ENCODE measurements around the gene PTPRCAP.

The PTPRCAP gene

GRCh38 chr11:67393990-67394389 lies 43.5 kb downstream of the PTPRCAP start:
- H3K27ac Mint-ChIP-seq, result peak overlapping the region in 1 of 2 donors; percentile 38
- H3K36me3 Mint-ChIP-seq (ENCODE audit: insufficient read depth), result peaks cover 44% of the 10 kb centered on the region
- H3K27me3 Mint-ChIP-seq, result no peaks in the 10 kb centered on the region
- H3K9me3 Mint-ChIP-seq, result no peaks in the 10 kb centered on the region
- peaks cover 42 to 47% of the 10 kb centered on the region in 2 donors for H3K4me1 Mint-ChIP-seq (ENCODE audit: low read depth in 2 of 2)
- H3K4me3 Mint-ChIP-seq, result peak overlapping the region; percentile 65 to 87
- no peak for ATAC-seq (replicated peaks)
- DNase-seq, result no peak

- DNase-seq (no peak), ATAC-seq (replicated peaks) (no peak)
- peak overlapping the region; percentile 65 to 87 for H3K4me3 Mint-ChIP-seq
- H3K27me3 Mint-ChIP-seq, result no peaks in the 10 kb centered on the region
- peaks cover 42 to 48% of the 10 kb centered on the region in 2 donors for H3K4me1 Mint-ChIP-seq (ENCODE audit: low read depth in 2 of 2)
- peak overlapping the region in 1 of 2 donors; percentile 38 for H3K27ac Mint-ChIP-seq
- peaks cover 42% of the 10 kb centered on the region for H3K36me3 Mint-ChIP-seq (ENCODE audit: insufficient read depth)
- no peaks in the 10 kb centered on the region for H3K9me3 Mint-ChIP-seq
These were observed 44.0 kb downstream of the PTPRCAP start for GRCh38 chr11:67393437-67393836.

GRCh38 chr11:67392183-67392715 lies 45.2 kb downstream of the PTPRCAP start:
- H3K27ac Mint-ChIP-seq, result peak overlapping the region; percentile 86 to 90

GRCh38 chr11:67391304-67392182 lies 45.9 kb downstream of the PTPRCAP start, which contains the start of gene RAD9A:
RAD9A (plus strand) TSS chr11:67391986; CDS start chr11:67392045, 59 bp downstream.
- Mint-ChIP-seq H3K9me3 (no peaks in the 10 kb centered on the region), H3K4me1 (ENCODE audit: low read depth in 2 of 2) (peaks cover 29 to 31% of the 10 kb centered on the region in 2 donors), H3K4me3 (peak within 1 kb of the TSS; percentile 82 to 87), H3K27me3 (no peaks in the 10 kb centered on the region), H3K36me3 (ENCODE audit: insufficient read depth) (peaks cover 32% of the 10 kb centered on the region), H3K27ac (peak within 1 kb of the TSS; percentile 86 to 90)
- ATAC-seq (replicated peaks) (peak; percentile 85), DNase-seq (peak; percentile 83 to 88 (median 86))

More at GRCh38 chr11:67392183-67392715, 45.2 kb downstream of the PTPRCAP start:
- peaks cover 34 to 37% of the 10 kb centered on the region in 2 donors for H3K4me1 Mint-ChIP-seq (ENCODE audit: low read depth in 2 of 2)
- H3K9me3 Mint-ChIP-seq, result no peaks in the 10 kb centered on the region
- peaks cover 37% of the 10 kb centered on the region for H3K36me3 Mint-ChIP-seq (ENCODE audit: insufficient read depth)
- peak overlapping the region; percentile 82 to 87 for H3K4me3 Mint-ChIP-seq
- ATAC-seq (replicated peaks) (no peak), DNase-seq (no peak)
- no peaks in the 10 kb centered on the region for H3K27me3 Mint-ChIP-seq

GRCh38 chr11:67390947-67391303 lies 46.6 kb downstream of the PTPRCAP start:
- ATAC-seq (replicated peaks), result no peak
- peaks cover 30% of the 10 kb centered on the region for H3K36me3 Mint-ChIP-seq (ENCODE audit: insufficient read depth)
- peak overlapping the region; percentile 82 to 87 for H3K4me3 Mint-ChIP-seq
- peaks cover 25 to 31% of the 10 kb centered on the region in 2 donors for H3K4me1 Mint-ChIP-seq (ENCODE audit: low read depth in 2 of 2)
- no peaks in the 10 kb centered on the region for H3K27me3 Mint-ChIP-seq
- peak overlapping the region; percentile 86 to 90 for H3K27ac Mint-ChIP-seq
- DNase-seq, result no peak
- no peaks in the 10 kb centered on the region for H3K9me3 Mint-ChIP-seq

GRCh38 chr11:67389477-67389876 lies 48.0 kb downstream of the PTPRCAP start:
- Mint-ChIP-seq H3K36me3 (ENCODE audit: insufficient read depth) (peaks cover 23% of the 10 kb centered on the region), H3K4me3 (peak overlapping the region; percentile 71 to 75), H3K4me1 (ENCODE audit: low read depth in 2 of 2) (peaks cover 25 to 31% of the 10 kb centered on the region in 2 donors), H3K9me3 (no peaks in the 10 kb centered on the region), H3K27ac (peak overlapping the region; percentile 79 to 90), H3K27me3 (peaks cover 0 to 7% of the 10 kb centered on the region in 2 donors)
- ATAC-seq (replicated peaks) (peak; percentile 35), DNase-seq (peak; percentile 37 to 59 (median 53))

GRCh38 chr11:67387518-67387917 lies 50.0 kb downstream of the PTPRCAP start:
- DNase-seq, result no peak
- H3K4me1 Mint-ChIP-seq (ENCODE audit: low read depth in 2 of 2), result peaks cover 17 to 23% of the 10 kb centered on the region in 2 donors
- H3K36me3 Mint-ChIP-seq (ENCODE audit: insufficient read depth), result peaks cover 15% of the 10 kb centered on the region
- no peak for ATAC-seq (replicated peaks)
- peaks cover 0 to 7% of the 10 kb centered on the region in 2 donors for H3K27me3 Mint-ChIP-seq
- no peaks in the 10 kb centered on the region for H3K9me3 Mint-ChIP-seq
- no peak overlapping the region for H3K27ac Mint-ChIP-seq
- H3K4me3 Mint-ChIP-seq, result no peak overlapping the region

- Mint-ChIP-seq H3K36me3 (ENCODE audit: insufficient read depth) (peaks cover 11% of the 10 kb centered on the region), H3K4me3 (no peak overlapping the region), H3K27ac (no peak overlapping the region)
These were observed 50.4 kb downstream of the PTPRCAP start for GRCh38 chr11:67387069-67387468.

More at GRCh38 chr11:67387069-67387468, 50.4 kb downstream of the PTPRCAP start:
- no peaks in the 10 kb centered on the region for H3K9me3 Mint-ChIP-seq
- DNase-seq (no peak), ATAC-seq (replicated peaks) (no peak)
- H3K27me3 Mint-ChIP-seq, result peaks cover 0 to 7% of the 10 kb centered on the region in 2 donors
- H3K4me1 Mint-ChIP-seq (ENCODE audit: low read depth in 2 of 2), result peaks cover 15 to 23% of the 10 kb centered on the region in 2 donors
